H1 (cell line): Measurements from ENCODE around the gene ESYT2. TPM values are rescaled to one million over a fixed set of nuclear protein-coding genes. Genes with fewer than 3 reads are reported as not detected.
A peak's percentile ranks its signal among the peaks of the same experiment; 100 is the strongest.

Source experiments
- CTCF ChIA-PET: fragments of 300-600 bp; sonication (Branson Sonifier 250); formaldehyde crosslinking; loops from one replicate; lab custom pipeline; 2021; ENCODE audit not compliant: partially characterized antibody; lab: Charles Lee
- POLR2A ChIA-PET: fragments of 300-600 bp; sonication (Branson Sonifier 250); formaldehyde crosslinking; loops from one replicate; lab custom pipeline; 2021; ENCODE audit warnings: inconsistent platforms; ENCODE audit not compliant: partially characterized antibody; lab: Charles Lee
- DNase-seq, 2 experiments: peaks; one replicate each; pipeline versions ENCODE4 v3.0.0 to v3.0.0-alpha.2; 2010 to 2022; ENCODE audit warnings: low spot score in 2 of 2, low read depth in 1 of 2, mixed read lengths in 1 of 2
- FAIRE-seq: peaks from 2 replicates; lab custom pipeline; 2011; peaks lifted over from hg19 to GRCh38; lab: Jason Lieb, UNC
- H2AFZ ChIP-seq: 2 replicates; pipeline ENCODE4 v1.8.1; 2012; ENCODE audit warnings: low read length, inconsistent platforms
- H2AK5ac ChIP-seq: 2 replicates; pipeline ENCODE4 v1.6.1; 2013; ENCODE audit warnings: low read depth, low read length
- H2BK120ac ChIP-seq: replicated peaks from 2 replicates; pipeline ENCODE3; 2013; ENCODE audit warnings: low read depth, low read length, inconsistent platforms
- H2BK12ac ChIP-seq: 2 replicates; pipeline ENCODE4 v1.6.1; 2013; ENCODE audit warnings: low read depth, low read length
- H2BK15ac ChIP-seq: 2 replicates; pipeline ENCODE4 v1.6.1; 2013; ENCODE audit warnings: low read length
- H2BK20ac ChIP-seq: 2 replicates; pipeline ENCODE4 v1.6.1; 2013; ENCODE audit warnings: low read length
- H2BK5ac ChIP-seq: 2 replicates; pipeline ENCODE4 v1.6.1; 2013; ENCODE audit warnings: low read depth, low read length
- H3K14ac ChIP-seq: 2 replicates; pipeline ENCODE4 v1.6.1; 2013; ENCODE audit warnings: inconsistent platforms; ENCODE audit not compliant: insufficient read length
- H3K18ac ChIP-seq: 2 replicates; pipeline ENCODE4 v1.6.1; 2013; ENCODE audit warnings: low read length; ENCODE audit errors: extremely low read depth
- H3K23ac ChIP-seq: 2 replicates; pipeline ENCODE4 v1.6.1; 2013; ENCODE audit warnings: inconsistent platforms; ENCODE audit not compliant: insufficient read length
- H3K23me2 ChIP-seq: 2 replicates; pipeline ENCODE4 v1.6.1; 2013; ENCODE audit warnings: low read depth, low read length
- H3K27ac ChIP-seq: 2 replicates; pipeline ENCODE4 v1.6.1; 2011; ENCODE audit warnings: low read depth, low read length, inconsistent platforms
- H3K27me3 ChIP-seq, 4 experiments: replicated peaks in 1 of 4; 1 replicate in 1 of 4; 2 replicates in 3 of 4; pipeline versions ENCODE4 v1.6.1 to v1.8.1; 2011 to 2013; ENCODE audit warnings: low read length in 3 of 4, mild to moderate bottlenecking in 3 of 4, inconsistent platforms in 2 of 4, mixed read lengths in 2 of 4, moderate library complexity in 1 of 4; ENCODE audit not compliant: control insufficient read depth in 3 of 4, insufficient read depth in 3 of 4; ENCODE audit errors: extremely low read depth in 1 of 4
- H3K36me3 ChIP-seq, 4 experiments: 2 replicates each; pipeline versions ENCODE4 v1.6.1 to v1.8.1; 2011 to 2013; ENCODE audit warnings: mild to moderate bottlenecking in 4 of 4, low read length in 3 of 4, moderate library complexity in 2 of 4, control low read depth in 1 of 4, inconsistent platforms in 1 of 4; ENCODE audit not compliant: insufficient read depth in 4 of 4, control insufficient read depth in 2 of 4
- H3K4ac ChIP-seq: replicated peaks from 2 replicates; pipeline ENCODE3; 2013; ENCODE audit warnings: low read length, low read depth, mixed read lengths, inconsistent platforms; ENCODE audit not compliant: insufficient read length
- H3K4me1 ChIP-seq, 4 experiments: replicated peaks in 1 of 4; 1 replicate in 1 of 4; 2 replicates in 3 of 4; pipeline versions ENCODE4 v1.6.1 to v1.8.1; 2011 to 2013; ENCODE audit warnings: low read length in 3 of 4, inconsistent platforms in 2 of 4, mixed read lengths in 1 of 4; ENCODE audit not compliant: insufficient read depth in 4 of 4, control insufficient read depth in 3 of 4
- H3K4me2 ChIP-seq, 2 experiments: 2 replicates each; pipeline versions ENCODE4 v1.6.1 to v1.8.1; 2011 to 2013; ENCODE audit warnings: low read depth in 2 of 2, low read length in 2 of 2, control low read depth in 1 of 2, inconsistent platforms in 1 of 2, mild to moderate bottlenecking in 1 of 2; ENCODE audit not compliant: insufficient read depth in 1 of 2
- H3K4me3 ChIP-seq, 4 experiments: fragments of 200-600, 300-600 bp in 1 of 4; sonication (generic), shearing (Covaris generic), sonication (Bioruptor Twin) in 1 of 4; 2 replicates each; pipeline versions ENCODE4 v1.5.1 to v1.8.1; 2011 to 2016; ENCODE audit warnings: low read length in 4 of 4, low read depth in 3 of 4, control low read depth in 2 of 4, inconsistent platforms in 2 of 4, mild to moderate bottlenecking in 2 of 4, mixed read lengths in 1 of 4, moderate library complexity in 1 of 4; ENCODE audit not compliant: insufficient read depth in 2 of 4; ENCODE audit errors: extremely low read depth in 1 of 4
- H3K56ac ChIP-seq: replicated peaks from 2 replicates; pipeline ENCODE3; 2013; ENCODE audit warnings: low read depth, mild to moderate bottlenecking, mixed read lengths, low read length, inconsistent platforms; ENCODE audit not compliant: insufficient read length
- H3K79me1 ChIP-seq: 2 replicates; pipeline ENCODE4 v1.6.1; 2013; ENCODE audit warnings: low read depth, low read length, control low read depth
- H3K79me2 ChIP-seq, 2 experiments: 2 replicates each; pipeline versions ENCODE4 v1.6.1 to v1.8.1; 2012 to 2013; ENCODE audit warnings: low read length in 2 of 2, mild to moderate bottlenecking in 2 of 2, inconsistent platforms in 1 of 2; ENCODE audit not compliant: insufficient read depth in 2 of 2, control insufficient read depth in 1 of 2
- H3K9ac ChIP-seq, 4 experiments: replicated peaks in 1 of 4; 1 replicate in 1 of 4; 2 replicates in 3 of 4; pipeline versions ENCODE4 v1.6.1 to v1.8.1; 2011 to 2013; ENCODE audit warnings: low read depth in 3 of 4, low read length in 3 of 4, control low read depth in 2 of 4, mild to moderate bottlenecking in 2 of 4, moderate library complexity in 2 of 4, inconsistent platforms in 1 of 4; ENCODE audit errors: extremely low read depth in 1 of 4
- H3K9me3 ChIP-seq, 2 experiments: 2 replicates each; pipeline versions ENCODE4 v1.6.1 to v1.8.1; 2012 to 2013; ENCODE audit warnings: mild to moderate bottlenecking in 2 of 2, moderate library complexity in 2 of 2, control low read depth in 1 of 2, inconsistent platforms in 1 of 2, low read depth in 1 of 2, low read length in 1 of 2, mixed read lengths in 1 of 2; ENCODE audit not compliant: insufficient read depth in 2 of 2
- H4K20me1 ChIP-seq, 2 experiments: replicated peaks in 1 of 2; 2 replicates each; pipeline versions ENCODE3 to v1.8.1; 2011 to 2013; ENCODE audit warnings: inconsistent platforms in 2 of 2, low read length in 2 of 2, mild to moderate bottlenecking in 1 of 2; ENCODE audit not compliant: insufficient read depth in 2 of 2, control insufficient read depth in 1 of 2
- H4K5ac ChIP-seq: 2 replicates; pipeline ENCODE4 v1.6.1; 2013; ENCODE audit warnings: low read length, low read depth, mixed read lengths, inconsistent platforms; ENCODE audit not compliant: insufficient read length
- H4K8ac ChIP-seq: 2 replicates; pipeline ENCODE4 v1.8.0; 2013; ENCODE audit warnings: mild to moderate bottlenecking, moderate library complexity, low read length, inconsistent platforms; ENCODE audit not compliant: insufficient read depth; ENCODE audit errors: extremely low read depth
- H4K91ac ChIP-seq: replicated peaks from 2 replicates; pipeline ENCODE3; 2013; ENCODE audit warnings: low read length, mixed read lengths, inconsistent platforms; ENCODE audit not compliant: insufficient read length
- CEBPB ChIP-seq: IDR thresholded peaks from 2 replicates; pipeline ENCODE4 v1.6.1; 2012; ENCODE audit warnings: low read depth, low read length
- CHD2 ChIP-seq: IDR thresholded peaks from 2 replicates; pipeline ENCODE4 v1.6.1; 2012; ENCODE audit warnings: low read length, improper control_type of control experiment
- GTF2F1 ChIP-seq: IDR thresholded peaks from 2 replicates; pipeline ENCODE4 v1.6.1; 2012; ENCODE audit warnings: low read depth, low read length, improper control_type of control experiment, borderline replicate concordance
- KDM1A ChIP-seq: fragments of 200-600, 300-600 bp; sonication (generic); IDR thresholded peaks from 2 replicates; pipeline ENCODE4 v1.7.1; 2016; ENCODE audit warnings: mild to moderate bottlenecking, low read length, borderline replicate concordance
- POLR2AphosphoS5 ChIP-seq: IDR thresholded peaks from 2 replicates; pipeline ENCODE4 v1.6.1; 2011; ENCODE audit warnings: low read depth, low read length
- TEAD4 ChIP-seq: IDR thresholded peaks from 2 replicates; pipeline ENCODE4 v1.6.1; 2012; ENCODE audit warnings: low read depth, low read length, inconsistent platforms, mixed read lengths
- WGBS, 2 experiments: shearing (Covaris generic) in 1 of 2; methylation state at CpG; one replicate each; pipeline versions ENCODE4 v1.1.6 to v1.1.7; 2013 to 2015; ENCODE audit warnings: low lambda C conversion rate in 2 of 2, mixed read lengths in 2 of 2, inconsistent platforms in 1 of 2, low coverage in 1 of 2, missing lambda C conversion rate in 1 of 2; ENCODE audit not compliant: insufficient replicate concordance in 2 of 2, insufficient coverage in 1 of 2, insufficient read length in 1 of 2; ENCODE audit errors: extremely low coverage in 1 of 2, missing lambda C conversion rate in 1 of 2; 5-methylcytosine and 5-hydroxymethylcytosine counted together
- polyA plus RNA-seq, 7 experiments: library from polyadenylated mRNA; depleted of rRNA in 3 of 7; stranded (reverse) in 5 of 7; unstranded in 2 of 7; fragments of >200 nt in 5 of 7; fragments of 200-250 nt in 2 of 7; gene quantifications; 1 replicate in 5 of 7; 2 replicates in 1 of 7; 4 replicates in 1 of 7; pipeline versions ENCODE4 v1.2.1 to v1.2.3, GENCODE V29; 2011 to 2013; ENCODE audit warnings: missing spikeins in 2 of 7, mixed read lengths in 2 of 7
- total RNA-seq: library from RNA; stranded (reverse); fragmentation: NEBNext Ultra II Directional; extraction: Animal tissue kit (Norgen Biotek cat#: 25700); gene quantifications from 2 replicates; pipeline ENCODE4 v1.2.1, GENCODE V29; 2021
- TF ChIP-seq, protein P1 (sequence below): IDR thresholded peaks from 2 replicates; pipeline ENCODE4 v1.6.1; 2012; ENCODE audit warnings: low read length, inconsistent platforms

Gene ESYT2
- total and polyA plus RNA-seq, 2 of the 8 experiments (the other 6 are each of a cell fraction or from before 2014, with no cell fraction given): 27.0 to 37.5 TPM

DNA sequence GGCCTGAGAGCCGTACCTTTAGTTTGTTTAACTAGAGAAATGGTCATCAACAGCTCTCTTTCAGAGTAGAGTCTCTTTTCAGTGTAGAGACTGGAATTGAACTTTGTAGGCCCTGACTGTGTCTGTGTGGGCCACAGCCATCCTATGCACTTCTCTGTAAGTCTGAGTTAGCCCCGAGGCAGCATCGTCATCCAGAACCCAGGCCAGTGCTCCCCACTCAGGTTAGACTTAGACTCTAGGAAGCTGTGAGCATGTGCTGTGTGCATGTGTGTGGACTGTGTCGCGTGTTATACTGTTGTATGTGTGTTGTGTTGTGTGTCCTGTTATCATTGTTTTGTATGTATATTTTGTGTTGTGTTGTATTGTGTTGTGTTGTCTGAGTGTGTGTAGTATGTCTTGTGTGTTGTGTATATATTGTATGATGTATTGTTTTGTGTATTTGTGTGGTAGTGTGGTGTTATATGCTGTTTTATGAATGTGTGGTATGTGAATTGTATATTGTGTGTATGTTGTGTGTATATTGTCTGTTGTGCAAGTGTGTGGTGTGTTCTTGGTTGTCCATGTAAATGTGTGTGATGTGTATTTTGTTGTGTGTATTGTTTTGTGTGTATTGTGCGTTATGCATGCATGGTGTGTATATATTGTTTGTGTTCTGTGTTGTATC is 106.6 kb downstream of the ESYT2 start:
- H3K27me3 ChIP-seq: no peaks in the 10 kb centered on the region; a peak in 2 of 7 replicates
- no peak overlapping the region for H3K14ac ChIP-seq
- no peaks in the 10 kb centered on the region for H3K9me3 ChIP-seq
- no peak overlapping the region; the same call in 1 of the 2 replicates for H2BK20ac ChIP-seq
- 88 to 100% methylated on average over 1 to 6 of the region's 6 CpGs for WGBS, 2 experiments
- no peak for TF ChIP-seq CEBPB
- no peak for TF ChIP-seq GTF2F1
- TF ChIP-seq, protein P1, sequence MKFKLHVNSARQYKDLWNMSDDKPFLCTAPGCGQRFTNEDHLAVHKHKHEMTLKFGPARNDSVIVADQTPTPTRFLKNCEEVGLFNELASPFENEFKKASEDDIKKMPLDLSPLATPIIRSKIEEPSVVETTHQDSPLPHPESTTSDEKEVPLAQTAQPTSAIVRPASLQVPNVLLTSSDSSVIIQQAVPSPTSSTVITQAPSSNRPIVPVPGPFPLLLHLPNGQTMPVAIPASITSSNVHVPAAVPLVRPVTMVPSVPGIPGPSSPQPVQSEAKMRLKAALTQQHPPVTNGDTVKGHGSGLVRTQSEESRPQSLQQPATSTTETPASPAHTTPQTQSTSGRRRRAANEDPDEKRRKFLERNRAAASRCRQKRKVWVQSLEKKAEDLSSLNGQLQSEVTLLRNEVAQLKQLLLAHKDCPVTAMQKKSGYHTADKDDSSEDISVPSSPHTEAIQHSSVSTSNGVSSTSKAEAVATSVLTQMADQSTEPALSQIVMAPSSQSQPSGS: no peak
- TF ChIP-seq CHD2: no peak
- no peak for TF ChIP-seq KDM1A
- TF ChIP-seq POLR2AphosphoS5: no peak
- no peak for TF ChIP-seq TEAD4
- no peak overlapping the region for H2BK15ac ChIP-seq
- no peak overlapping the region for H3K4me2 ChIP-seq
- H4K20me1 ChIP-seq: no peaks in the 10 kb centered on the region
- H3K56ac ChIP-seq: no peak overlapping the region
- H3K36me3 ChIP-seq: no peaks in the 10 kb centered on the region
- no peak overlapping the region for H3K18ac ChIP-seq
- no peak overlapping the region for H4K91ac ChIP-seq
- DNase-seq (peak in 1 of 2 experiments; percentile 26), FAIRE-seq (no peak)
- H3K4ac ChIP-seq: no peak overlapping the region
- POLR2A ChIA-PET: interaction anchor here (0.9 kb wide), 1 partner anchor 141 kb away, joined by 3 read pairs; no protein-coding TSS in a partner anchor
- H3K9ac ChIP-seq: peak overlapping the region in 1 of 4 experiments; percentile 21; a peak in 1 of 7 replicates
- H3K79me1 ChIP-seq: no peaks in the 10 kb centered on the region
- no peak overlapping the region for H3K23ac ChIP-seq
- no peak overlapping the region for H3K4me3 ChIP-seq
- no peak overlapping the region for H2BK120ac ChIP-seq
- no peak overlapping the region for H2AFZ ChIP-seq
- H3K4me1 ChIP-seq: no peaks in the 10 kb centered on the region
- H4K5ac ChIP-seq: no peak overlapping the region
- no peak overlapping the region for H2BK5ac ChIP-seq
- H3K79me2 ChIP-seq: no peaks in the 10 kb centered on the region; a peak in 1 of 4 replicates
- no peaks in the 10 kb centered on the region for H3K23me2 ChIP-seq
- no peak overlapping the region for H2AK5ac ChIP-seq
- H2BK12ac ChIP-seq: no peak overlapping the region
- H3K27ac ChIP-seq: no peak overlapping the region
- CTCF ChIA-PET: interaction anchor here (1.4 to 3.0 kb wide), 3 partner anchors 11 to 26 kb away, joined by 4 to 18 read pairs (median 7); no protein-coding TSS in a partner anchor
- H4K8ac ChIP-seq: no peak overlapping the region
